Gastrocnemius medialis (tissue), 4 donors: Measurements from ENCODE around the gene MGAM2.

ENCODE experiments used
- POLR2A ChIP-seq, 2 donors: fragments of 450-650 bp; IDR thresholded peaks; one replicate each; pipeline ENCODE4 v1.6.1; 2017; ENCODE audit warnings: antibody characterized with exemption in 2 of 2, mild to moderate bottlenecking in 2 of 2, moderate library complexity in 2 of 2
- TF ChIP-seq, protein P1 (sequence below), 5 experiments: fragments of 450-650 bp in 3 of 5; fragments of 200-600 bp in 2 of 5; sonication (generic) in 2 of 5; IDR thresholded peaks in 4 of 5; conservative IDR thresholded peaks in 1 of 5; 1 replicate in 4 of 5; 2 replicates in 1 of 5; pipeline ENCODE4 v1.5.1; 2016 to 2019; ENCODE audit warnings: antibody characterized with exemption in 5 of 5, mild to moderate bottlenecking in 3 of 5, moderate library complexity in 3 of 5

DNA sequence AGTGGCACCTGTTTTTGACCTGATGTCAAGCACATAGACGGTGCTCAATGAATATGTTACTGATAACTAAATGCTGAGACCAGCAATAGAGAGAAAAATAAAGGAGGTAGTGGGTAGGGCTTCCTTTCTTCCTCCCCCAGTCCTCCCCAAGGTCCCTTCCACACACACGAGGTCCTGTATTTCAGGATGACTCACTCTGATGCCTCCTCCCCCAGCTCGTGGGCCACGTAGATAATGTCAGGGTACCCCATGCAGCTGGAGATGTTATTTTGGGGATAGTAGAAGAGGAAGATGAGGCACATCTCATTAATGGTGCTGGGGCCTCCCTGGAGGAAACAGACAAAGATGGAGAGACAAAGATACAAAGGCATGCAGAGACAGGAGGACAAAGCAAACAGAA lies 129.0 kb downstream of the MGAM2 start:
- TF ChIP-seq, protein P1, sequence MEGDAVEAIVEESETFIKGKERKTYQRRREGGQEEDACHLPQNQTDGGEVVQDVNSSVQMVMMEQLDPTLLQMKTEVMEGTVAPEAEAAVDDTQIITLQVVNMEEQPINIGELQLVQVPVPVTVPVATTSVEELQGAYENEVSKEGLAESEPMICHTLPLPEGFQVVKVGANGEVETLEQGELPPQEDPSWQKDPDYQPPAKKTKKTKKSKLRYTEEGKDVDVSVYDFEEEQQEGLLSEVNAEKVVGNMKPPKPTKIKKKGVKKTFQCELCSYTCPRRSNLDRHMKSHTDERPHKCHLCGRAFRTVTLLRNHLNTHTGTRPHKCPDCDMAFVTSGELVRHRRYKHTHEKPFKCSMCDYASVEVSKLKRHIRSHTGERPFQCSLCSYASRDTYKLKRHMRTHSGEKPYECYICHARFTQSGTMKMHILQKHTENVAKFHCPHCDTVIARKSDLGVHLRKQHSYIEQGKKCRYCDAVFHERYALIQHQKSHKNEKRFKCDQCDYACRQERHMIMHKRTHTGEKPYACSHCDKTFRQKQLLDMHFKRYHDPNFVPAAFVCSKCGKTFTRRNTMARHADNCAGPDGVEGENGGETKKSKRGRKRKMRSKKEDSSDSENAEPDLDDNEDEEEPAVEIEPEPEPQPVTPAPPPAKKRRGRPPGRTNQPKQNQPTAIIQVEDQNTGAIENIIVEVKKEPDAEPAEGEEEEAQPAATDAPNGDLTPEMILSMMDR (IDR thresholded peaks at IDR 0.05 in 4 of 5, conservative IDR thresholded peaks at IDR 0.05 in 1 of 5) = no peak
- TF ChIP-seq POLR2A (IDR thresholded peaks at IDR 0.05) = no peak
